NCI-H128 (cell line): Measurements from ENCODE around the gene AP2A2.

Source experiments
- DNase-seq: peaks from one replicate; lab custom pipeline; 2025; ENCODE audit not compliant: unreplicated experiment; lab: John Stamatoyannopoulos, UW

The AP2A2 gene

DNA sequence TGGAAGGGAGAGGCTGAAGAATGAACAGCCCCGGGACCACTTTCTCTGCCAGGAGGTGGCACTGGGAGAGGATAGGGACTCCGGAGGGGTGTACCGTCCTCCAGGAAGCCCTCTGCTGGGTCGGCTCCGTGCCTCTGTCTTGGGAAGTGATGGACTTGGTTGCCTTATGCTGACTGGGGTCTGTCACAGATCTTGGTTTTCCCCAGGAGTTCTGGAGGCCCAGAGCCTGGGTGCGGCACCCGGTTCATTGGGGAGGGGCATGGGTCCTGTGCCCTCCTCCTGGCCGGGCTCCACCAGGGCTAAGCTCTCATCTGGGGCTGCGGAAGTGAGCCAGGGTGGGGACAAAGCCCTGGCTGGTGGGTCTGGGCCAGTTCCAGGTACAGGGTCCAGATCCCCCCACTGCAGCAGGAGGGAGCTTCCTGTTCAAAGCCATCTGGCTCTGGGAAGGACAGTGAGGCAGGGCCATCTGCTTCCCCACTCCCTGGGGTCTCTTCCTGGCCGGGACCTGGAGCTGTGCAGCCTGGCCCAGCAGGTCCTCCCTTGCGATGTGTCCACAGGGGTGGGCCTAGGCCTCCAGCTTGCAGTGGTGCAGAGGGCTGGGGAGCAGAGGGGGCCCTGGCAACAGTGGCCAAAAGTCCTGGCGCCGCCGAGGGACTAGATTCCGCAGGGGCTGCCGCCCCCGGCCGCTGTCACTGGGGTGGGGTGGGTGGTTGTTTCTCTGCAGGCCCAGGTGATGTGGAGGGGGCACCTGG, 1.1 kb upstream of the AP2A2 start:
- DNase-seq = no peak

- DNase-seq = no peak
Measured at GRCh38 chr11:925158-925495, 543 bp upstream of the AP2A2 start.

- no peak for DNase-seq
Measured at GRCh38 chr11:926341-926916, 759 bp downstream of the AP2A2 start.

DNA sequence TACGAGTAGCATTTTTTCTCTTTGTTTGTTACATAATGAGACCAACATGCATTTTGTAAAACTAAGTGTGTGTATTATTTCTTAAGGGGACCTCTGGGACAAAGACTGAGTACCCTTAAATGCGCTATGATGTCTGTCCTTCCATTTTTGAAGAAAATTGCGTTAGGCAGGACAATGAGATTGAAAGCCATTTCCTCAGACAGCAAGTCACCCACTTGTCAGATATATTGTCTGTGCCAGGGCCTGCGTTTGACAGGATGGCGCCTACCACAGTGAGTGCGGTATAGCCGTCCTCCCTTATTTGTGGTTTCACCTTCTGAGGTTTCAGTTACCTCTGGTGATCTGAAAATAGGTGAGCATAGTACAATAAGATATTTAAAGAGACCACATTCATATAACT, 2.2 kb downstream of the AP2A2 start:
- DNase-seq = no peak

- DNase-seq = no peak
Measured at GRCh38 chr11:928786-929185, 3.1 kb downstream of the AP2A2 start.

DNA sequence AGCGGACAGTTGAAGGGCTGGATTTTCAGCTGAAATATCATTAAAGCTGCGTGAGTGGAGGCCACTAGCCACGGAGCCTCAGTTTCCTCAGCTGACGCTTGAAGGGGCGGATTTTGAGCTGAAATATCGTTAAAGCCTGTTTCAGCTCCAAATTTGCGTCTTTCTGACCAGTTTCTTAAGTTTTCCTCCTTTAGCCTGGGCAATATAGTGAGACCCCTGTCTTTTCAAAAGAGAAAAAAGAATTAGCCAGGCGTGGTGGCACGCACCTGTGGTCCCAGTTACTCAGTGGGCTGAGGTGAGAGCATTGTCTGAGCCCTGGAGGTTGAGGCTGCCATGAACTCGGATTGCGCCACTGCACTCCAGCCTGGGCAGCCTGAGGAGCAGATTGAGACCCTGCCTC, 3.7 kb downstream of the AP2A2 start:
- DNase-seq = no peak

GRCh38 chr11:931385-931784, 5.7 kb downstream of the AP2A2 start:
- no peak for DNase-seq

DNA sequence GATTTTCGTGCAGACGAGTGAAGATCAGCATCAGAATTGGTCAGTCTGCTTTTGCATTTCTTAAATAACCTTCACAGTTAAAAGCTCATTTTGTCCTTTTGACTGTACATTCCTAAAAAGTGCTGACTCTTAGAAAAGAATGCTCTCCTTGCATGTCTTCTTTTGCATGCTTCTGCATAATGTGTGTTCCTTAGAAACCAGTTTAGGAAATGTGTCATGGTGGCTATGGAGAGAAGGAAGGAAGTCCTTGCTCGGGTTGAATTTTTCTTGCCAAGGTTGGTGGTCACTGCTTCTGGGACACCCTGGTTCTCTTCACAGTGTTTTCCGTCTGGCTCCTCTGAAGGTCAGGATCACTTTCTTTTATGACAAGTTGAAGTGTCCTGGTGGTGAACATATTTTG, 6.8 kb downstream of the AP2A2 start:
- DNase-seq = no peak

- no peak for DNase-seq
Measured at GRCh38 chr11:933142-933851, 7.6 kb downstream of the AP2A2 start.

- no peak for DNase-seq
Measured at GRCh38 chr11:933936-934335, 8.3 kb downstream of the AP2A2 start.

- no peak for DNase-seq
Measured at GRCh38 chr11:934527-934926, 8.9 kb downstream of the AP2A2 start.

DNA sequence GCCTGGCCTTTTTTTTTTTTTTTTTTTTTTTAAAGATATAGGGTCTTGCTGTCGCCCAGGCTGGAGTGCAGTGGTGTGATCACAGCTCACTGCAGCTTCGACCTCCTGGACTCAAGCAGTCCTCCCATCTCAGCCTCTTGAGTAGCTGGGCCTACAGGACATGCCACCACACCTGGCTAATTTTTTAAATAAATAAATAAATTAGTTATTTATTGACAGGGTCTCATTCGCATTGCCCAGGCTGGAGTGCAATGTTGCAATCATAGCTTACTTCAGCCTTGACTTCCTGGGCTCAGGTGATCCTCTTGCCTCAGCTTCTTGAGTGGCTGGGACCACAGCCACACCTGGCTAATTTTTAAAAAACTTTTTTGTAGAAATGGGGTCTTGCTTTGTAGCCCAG, 10.5 kb downstream of the AP2A2 start:
- DNase-seq = no peak

GRCh38 chr11:937841-938261, 12.2 kb downstream of the AP2A2 start:
- no peak for DNase-seq

- no peak for DNase-seq
Measured at GRCh38 chr11:940496-941135, 14.9 kb downstream of the AP2A2 start.

DNA sequence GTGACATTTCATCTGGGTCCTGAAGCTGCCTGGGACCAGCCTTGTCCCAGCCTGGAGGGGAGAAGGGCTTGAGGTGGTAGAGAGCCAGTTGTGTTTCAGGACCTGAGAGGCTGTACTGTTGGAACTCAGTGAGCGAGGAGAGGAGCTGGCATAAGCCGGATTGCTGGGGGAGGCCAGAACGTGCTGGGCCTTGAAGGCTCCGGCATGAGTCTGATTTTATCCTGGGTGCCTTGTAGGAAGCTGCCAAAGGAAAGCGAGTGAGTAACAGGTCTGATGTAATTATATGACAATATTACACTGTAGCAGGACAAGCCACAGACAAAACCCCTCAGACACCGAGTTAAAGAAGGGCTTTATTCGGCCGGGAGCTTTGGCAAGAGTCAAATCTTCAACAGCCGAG, 17.2 kb downstream of the AP2A2 start:
- DNase-seq = no peak

- DNase-seq = no peak
Measured at GRCh38 chr11:944711-945470, 19.2 kb downstream of the AP2A2 start.

DNA sequence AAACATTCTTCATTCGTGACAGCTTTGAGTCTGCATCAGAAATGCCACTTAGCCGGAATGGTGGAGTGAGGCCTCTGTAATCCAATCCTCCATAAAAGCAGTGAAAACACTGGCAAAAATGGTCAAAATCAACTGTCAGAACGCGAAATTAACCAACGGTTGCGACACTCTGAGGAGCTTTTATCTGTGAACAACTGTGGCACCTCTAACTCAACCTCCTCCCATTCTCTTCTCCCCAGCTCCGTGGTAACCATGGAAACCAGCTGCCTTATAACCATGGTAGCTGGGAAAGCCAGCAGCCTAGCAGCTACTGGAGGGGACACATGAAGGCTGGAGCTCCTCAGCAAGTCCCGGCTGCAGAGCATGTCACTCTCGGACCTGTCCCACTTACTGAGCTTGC, 20.3 kb downstream of the AP2A2 start:
- DNase-seq = no peak

GRCh38 chr11:947744-948143, 22.1 kb downstream of the AP2A2 start:
- DNase-seq = no peak

- DNase-seq = no peak
Measured at GRCh38 chr11:951507-951906, 25.8 kb downstream of the AP2A2 start.

DNA sequence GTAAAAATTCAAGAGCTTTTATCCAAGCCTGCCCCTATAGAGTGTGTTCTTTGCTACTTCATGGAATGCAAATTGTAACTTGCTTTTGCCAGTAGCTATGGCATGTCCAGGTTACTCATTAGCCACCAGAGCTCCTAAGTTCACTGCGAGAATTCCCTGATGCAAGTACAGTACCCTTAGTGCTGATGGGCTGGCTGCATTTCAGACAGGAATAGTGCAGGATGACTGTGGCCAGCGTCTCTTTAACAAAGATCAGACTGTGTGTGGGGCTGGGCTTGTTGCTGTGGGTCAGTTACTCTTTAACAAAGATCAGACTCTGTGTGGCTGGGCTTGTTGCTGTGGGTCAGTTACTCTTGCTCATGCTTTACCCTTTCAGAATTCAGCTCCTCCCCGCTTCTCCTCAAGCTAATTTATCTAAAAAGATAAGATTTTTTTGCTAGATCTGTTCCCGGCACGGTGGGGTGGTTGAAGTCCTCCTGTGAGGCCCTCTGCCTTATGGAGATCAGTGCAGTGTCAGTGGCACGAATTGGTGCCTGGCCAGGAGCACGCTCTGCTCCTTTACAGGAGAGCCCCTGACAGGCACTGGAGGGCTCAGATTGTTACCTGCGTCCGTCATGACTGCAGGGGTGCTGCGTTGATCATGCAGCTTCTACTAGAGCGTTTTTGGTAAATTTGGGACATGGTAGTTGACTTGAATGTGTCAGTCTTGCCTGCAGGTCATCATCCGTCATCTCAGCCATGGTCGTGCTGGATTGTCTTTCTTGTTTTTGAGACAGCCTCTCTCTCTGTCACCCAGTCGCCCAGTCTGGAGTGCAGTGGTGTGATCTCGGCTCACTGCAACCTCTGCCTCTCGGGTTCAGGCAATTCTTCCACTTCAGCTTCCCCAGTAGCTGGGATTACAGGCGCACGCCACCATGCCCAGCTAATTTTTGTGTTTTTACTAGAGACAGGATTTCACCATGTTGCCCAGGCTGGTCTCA, 27.0 kb downstream of the AP2A2 start:
- DNase-seq = no peak
